Cardiac septum (tissue), 1 donor: ENCODE measurements around the gene CABP4. TPM values are rescaled to one million over a fixed set of nuclear protein-coding genes. Genes with fewer than 3 reads are reported as not detected.

Source experiments
- DNase-seq: peaks from one replicate; pipeline ENCODE4 v3.0.0-alpha.2; 2020; ENCODE audit warnings: low spot score
- intact Hi-C: fragments of 100-400 bp; cut with DNase I; formaldehyde crosslinking; loops from one replicate; pipeline ENCODE4 v1.14.0; 2022
- microRNA-seq: library from miRNA; unstranded; fragments of <30 nt; microRNA quantifications from one replicate; pipeline ENCODE4 v1.2.0, GENCODE V29; 2020
- total RNA-seq: library from RNA; stranded (reverse); fragmentation: NEBNext Ultra II Directional; extraction: Animal tissue kit (Norgen Biotek cat#: 25700); gene quantifications from one replicate; pipeline ENCODE4 v1.2.1, GENCODE V29; 2021
- donor health status: DM: no; HTN: no; CAD: no.

The CABP4 gene
- total RNA-seq, 1 donor from 2014 or later, result 0.11 TPM

DNA sequence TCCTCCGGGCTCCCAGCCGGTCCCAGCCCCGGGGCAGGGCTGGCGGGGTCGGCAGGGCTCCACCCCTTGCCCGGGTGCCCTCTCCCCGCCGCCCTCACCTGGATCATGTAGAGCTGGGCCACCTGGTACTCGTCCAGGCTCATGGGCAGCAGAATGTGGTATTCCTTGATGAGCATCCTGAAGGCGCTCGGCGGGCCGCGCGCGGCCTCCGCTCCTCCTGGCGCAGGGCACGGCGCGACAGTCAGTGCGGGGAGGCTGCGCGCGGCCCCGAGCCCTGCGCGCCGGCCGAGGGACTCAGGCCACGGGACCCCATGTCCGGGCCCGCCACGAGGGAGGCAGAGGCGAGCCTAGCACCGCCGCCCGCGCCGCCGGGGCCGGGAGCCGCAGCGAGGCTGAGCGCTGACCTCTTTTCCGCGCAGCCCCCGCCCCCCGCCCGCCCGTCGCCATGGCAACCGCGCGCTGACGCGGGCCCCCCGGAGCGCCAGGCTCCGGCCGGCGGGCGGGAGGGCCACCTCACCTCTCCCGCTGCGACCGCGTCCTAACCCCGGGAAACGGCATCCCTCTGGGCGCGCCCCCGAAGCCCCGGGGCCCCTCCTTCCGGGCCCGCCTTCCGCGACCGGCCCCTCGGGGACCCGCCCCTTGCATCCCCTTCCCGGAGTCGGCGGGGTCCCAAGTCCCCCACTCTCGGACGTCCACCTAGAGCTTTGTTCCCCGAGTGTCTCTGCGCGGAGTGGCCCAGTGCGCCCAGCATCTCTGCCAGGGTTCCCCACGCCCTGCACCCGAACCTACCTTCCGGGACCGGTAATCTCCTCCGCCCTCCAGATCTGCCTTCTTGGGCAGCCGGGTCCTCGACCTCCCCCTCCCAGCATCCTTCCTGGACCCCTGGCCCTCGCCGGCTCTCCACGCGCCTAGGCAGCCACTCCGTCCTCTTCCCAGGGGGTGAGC lies 49.1 kb downstream of the CABP4 start:
- DNase-seq, result no peak
- intact Hi-C loops, result no loop called here

DNA sequence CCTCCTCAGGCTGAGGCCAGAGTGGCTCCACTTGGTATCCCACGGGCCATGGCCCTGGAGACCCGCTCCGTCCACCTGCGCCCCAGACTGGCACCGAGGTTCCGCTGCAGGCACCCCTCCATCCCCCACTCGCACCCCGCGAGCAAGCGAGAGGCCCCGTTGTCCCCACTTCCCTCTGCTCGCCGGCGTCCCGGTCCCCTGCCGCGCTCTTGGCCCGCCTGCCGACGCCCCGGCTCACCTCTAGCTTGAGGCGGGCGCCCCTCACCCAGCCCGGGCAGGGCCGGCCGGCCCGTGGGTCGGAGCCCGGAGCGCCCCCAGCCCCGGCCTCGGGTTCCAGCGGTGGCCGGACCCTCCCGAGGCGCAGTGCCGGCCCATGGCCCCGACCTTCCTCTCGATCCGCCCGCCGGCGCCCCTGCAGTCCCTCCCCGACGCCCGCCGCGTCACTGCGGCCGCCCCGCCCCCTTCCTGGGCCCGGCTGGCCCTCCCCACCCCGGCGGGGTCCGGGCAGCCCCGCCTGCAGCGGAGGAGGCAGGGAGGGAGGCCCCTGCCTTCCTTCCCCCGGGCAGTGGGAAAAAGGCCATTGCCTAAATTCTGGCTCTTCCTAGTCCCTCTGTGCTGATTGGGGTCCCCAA lies 49.9 kb downstream of the CABP4 start, which contains the start of gene PITPNM1:
TSS of gene PITPNM1 (minus strand) at position 414 of the 632 bp plus-strand sequence. CDS start 1,183 bp downstream, outside the sequence.
- DNase-seq, result peak; percentile 92
- intact Hi-C loops, result loop anchor here (5.0 kb wide), 1 partner anchor 148 kb away; no protein-coding TSS in a partner anchor

DNA sequence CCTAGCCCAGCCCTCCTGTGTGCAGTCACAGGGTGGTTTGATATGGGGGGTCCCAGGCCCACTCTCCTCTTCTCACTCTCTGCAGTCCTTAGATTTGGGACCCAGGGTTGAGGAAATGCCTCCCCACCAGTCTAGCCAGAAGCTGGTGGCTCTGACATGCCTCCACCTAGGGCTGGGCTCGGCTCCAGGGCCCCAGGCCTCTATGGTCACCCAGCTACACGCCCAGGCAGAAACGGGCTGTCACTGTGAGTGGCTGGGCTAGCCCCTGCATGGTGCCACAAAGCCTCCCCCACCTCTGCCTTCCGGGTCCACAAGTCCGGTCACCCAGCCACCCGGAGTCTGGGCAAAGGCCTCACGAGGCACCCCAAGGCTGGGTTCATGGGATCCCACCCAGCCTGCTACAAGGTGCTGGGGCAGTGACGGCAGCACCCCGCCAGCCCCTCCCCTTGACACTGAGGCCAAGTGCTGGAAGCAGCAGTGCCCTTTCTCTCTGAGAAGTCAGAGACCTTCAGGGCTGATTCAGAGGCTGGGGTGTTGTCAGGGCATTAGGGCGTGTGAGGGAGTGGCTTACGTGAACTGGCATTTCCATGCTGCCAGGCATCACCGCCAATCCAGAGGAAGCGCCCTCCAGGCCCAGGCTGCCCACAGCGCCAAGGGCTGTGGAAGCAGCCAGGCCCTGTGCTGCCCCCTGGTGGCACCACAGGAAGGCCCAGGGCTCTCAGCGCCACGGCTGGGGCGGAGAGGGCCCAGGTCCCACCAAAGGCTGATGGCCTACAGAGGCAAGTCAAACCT lies 50.6 kb downstream of the CABP4 start:
- DNase-seq, result peak; percentile 94
- intact Hi-C loops, result loop anchor here (2.0 to 5.0 kb wide), 3 partner anchors 37 to 148 kb away; partner anchors contain the start of genes RAD9A and TMEM134

DNA sequence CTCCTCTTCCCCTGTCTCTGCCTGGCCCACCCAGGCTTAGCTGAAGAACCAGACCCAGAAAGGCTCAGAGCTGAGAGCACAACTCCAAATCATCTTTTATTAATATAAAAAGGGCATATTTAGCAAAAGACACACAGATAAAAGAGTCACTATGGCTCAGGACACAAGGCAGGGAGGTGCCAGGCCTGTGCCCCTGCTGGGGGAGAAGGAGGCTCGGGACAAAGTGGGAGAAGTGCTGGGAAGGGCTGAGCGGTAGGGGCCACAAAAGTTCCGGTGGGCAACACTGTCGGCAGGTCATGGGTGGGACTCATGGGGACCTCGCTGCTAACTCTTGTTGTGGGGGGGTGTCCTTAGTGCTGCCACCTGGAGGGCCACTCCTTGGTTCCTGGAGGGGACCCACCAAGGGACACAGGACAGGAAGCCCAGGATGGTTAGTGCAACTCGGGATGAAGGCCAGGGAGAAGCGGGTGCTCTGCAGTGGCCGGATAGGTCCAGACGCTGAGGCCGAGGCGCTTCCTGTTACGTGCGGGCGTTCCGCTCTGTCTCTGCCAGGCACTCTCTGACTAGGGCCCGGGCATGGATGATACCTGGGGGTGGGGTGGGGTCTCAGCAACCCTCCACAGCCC lies 51.4 kb downstream of the CABP4 start:
- intact Hi-C loops, result loop anchor here (2.0 to 5.0 kb wide), 3 partner anchors 38 to 149 kb away; partner anchors contain the start of genes RAD9A and TMEM134
- no peak for DNase-seq

DNA sequence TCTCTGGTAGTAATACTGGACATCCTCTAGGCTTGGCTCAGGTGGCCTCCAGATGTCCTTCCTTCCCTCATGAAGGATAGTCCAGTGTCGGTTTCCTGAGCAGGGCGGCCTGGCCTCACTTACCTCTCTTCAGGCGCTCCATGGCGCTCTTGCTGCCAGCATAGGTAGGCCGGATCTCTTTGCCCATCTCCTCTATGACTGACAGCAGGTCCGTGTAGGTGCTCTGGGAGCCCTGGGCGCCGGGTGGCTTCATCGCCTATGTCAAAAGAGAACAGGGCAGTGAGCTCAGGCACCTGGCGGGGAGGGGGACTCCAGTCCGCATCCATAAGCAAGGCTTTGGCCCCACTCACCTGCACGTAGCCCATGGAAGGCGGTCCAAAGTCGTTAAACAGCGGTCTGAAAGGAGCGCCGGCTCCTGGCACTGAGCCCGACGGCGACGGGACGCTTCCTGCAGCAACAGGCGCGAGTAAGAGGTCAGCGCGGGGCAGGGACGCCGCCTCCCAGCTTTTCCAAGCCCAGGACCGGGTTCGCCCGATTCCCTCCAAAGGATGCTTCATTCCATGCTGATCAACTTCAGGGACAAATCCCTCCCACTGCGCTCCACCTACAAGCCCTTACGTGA lies 52.2 kb downstream of the CABP4 start:
- intact Hi-C loops, result loop anchor here (2.0 to 5.0 kb wide), 3 partner anchors 39 to 150 kb away; partner anchors contain the start of genes RAD9A and TMEM134
- DNase-seq, result no peak

DNA sequence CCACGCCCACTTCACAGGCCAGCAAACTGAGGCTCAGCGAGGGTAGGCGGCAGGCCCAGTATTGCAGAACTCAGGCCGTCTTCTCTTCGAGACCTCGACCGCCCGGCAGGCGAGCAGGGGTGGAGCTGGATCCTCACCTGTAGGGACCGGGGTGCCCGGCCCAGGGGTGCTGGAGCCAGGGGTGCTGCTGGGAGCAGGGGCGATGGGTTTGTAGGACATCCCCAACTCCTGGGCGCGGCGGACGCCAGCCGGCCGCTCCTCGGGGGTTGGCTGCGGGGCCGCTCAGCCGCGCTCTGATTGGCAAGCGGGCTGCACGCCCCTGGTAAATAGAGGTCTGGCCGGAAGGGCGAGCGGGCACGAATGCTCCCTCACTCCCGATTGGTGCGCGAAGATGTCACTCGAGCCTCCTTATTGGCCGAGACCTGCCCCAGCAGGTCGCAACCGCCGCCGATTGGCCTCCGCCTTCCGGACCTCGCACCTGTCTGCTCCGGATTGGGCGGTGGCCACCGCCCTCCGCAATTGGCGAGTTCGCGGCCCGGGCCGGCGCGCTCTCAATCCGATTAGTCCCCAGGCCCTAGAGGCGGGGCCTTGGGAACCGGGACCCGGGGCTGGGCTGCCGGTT lies 52.8 kb downstream of the CABP4 start, which contains the start of gene CDK2AP2:
TSS of gene CDK2AP2 (minus strand) at position 299 of the 622 bp plus-strand sequence. CDS start at position 219, 80 bp downstream.
- intact Hi-C loops, result loop anchor here (2.0 to 5.0 kb wide), 4 partner anchors 39 to 151 kb away; partner anchors contain the start of genes GSTP1, RAD9A and TMEM134
- DNase-seq, result peak; percentile 100

DNA sequence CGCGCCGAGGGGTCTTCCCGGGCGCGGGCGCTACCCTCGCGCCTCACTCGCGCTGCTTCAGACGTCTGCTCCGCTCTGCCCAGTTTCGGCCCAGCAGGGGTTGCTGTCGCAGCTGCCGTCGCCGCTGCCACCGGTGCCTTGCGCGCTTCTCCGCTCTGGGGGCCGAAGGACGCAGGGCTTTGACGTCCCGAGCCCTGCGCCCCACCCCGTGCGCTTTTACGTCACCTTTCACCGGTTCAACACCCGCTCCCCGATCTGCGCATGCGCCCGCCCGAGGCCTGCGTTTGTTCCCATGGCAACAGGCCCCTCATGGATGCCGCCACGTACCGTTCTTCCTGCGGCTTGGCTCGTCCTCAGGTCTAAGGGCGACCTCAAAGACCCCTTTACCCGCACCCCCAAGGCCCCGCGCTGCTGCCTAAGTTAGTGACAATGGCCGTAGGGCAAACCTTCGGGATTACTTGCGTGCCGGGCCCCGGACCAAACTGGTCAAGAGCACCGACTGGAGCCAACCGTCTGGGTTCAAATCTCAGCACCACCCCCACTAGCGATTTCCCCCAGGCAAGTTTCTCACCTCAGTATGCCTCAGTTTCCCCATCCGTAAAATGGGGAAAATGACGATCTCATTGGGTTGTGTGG lies 53.5 kb downstream of the CABP4 start:
- peak; percentile 98 for DNase-seq
- intact Hi-C loops, result loop anchor here (2.0 to 5.0 kb wide), 2 partner anchors 74 to 151 kb away; partner anchors contain the start of gene GSTP1

DNA sequence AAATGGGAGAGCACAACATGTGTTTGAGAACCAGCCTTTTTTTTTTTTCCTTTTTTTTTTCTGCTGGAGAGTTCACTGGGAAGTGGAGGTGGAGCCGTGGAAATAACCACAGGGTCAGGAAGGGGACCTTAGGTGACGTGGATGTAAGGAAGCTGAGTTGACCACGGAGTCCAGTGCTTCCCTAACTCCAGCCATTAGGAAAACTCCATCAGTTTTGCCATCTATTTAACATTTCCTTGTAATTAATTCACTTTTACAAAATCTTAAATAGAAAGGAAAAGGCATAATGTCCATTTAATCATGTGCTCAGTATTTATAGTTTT lies 54.8 kb downstream of the CABP4 start:
- intact Hi-C loops, result no loop called here

More for the DNA sequence above, 54.8 kb downstream of the CABP4 start:
- DNase-seq, result no peak

Small RNA genes lying within 50 kb of the gene (microRNA-seq; reads per million reads assigned to microRNA genes)
- not detected for gene MIR6752

Other genes starting within 250 kb of the CABP4 start
- gene GRK2, start 188.9 kb upstream of the CABP4 start, total RNA-seq, result 43.1 TPM
- 20.0 TPM for gene ANKRD13D, start 166.1 kb upstream of the CABP4 start, total RNA-seq
- 22.3 TPM for gene SSH3, start 151.8 kb upstream of the CABP4 start, total RNA-seq
- 61.6 TPM for gene POLD4, start 101.8 kb upstream of the CABP4 start, total RNA-seq
- 4.0 TPM for gene CLCF1, start 81.8 kb upstream of the CABP4 start, total RNA-seq
- 4.8 TPM for gene RAD9A, start 63.4 kb upstream of the CABP4 start, total RNA-seq
- 95.1 TPM for gene PPP1CA, start 53.5 kb upstream of the CABP4 start, total RNA-seq
- gene TBC1D10C, start 51.3 kb upstream of the CABP4 start, total RNA-seq, result 1.0 TPM
- 22.2 TPM for gene CARNS1, start 39.7 kb upstream of the CABP4 start, total RNA-seq
- gene RPS6KB2, start 26.9 kb upstream of the CABP4 start, total RNA-seq, result 23.2 TPM
- gene PTPRCAP, start 17.7 kb upstream of the CABP4 start, total RNA-seq, result 0.40 TPM
- 21.6 TPM for gene CORO1B, start 11.9 kb upstream of the CABP4 start, total RNA-seq
- gene GPR152, start 2.6 kb upstream of the CABP4 start, total RNA-seq, result not detected
- 76.1 TPM for gene TMEM134, start 13.9 kb downstream of the CABP4 start, total RNA-seq
- gene AIP, start 27.7 kb downstream of the CABP4 start, total RNA-seq, result 43.6 TPM
- 40.0 TPM for gene PITPNM1, start 50.0 kb downstream of the CABP4 start, total RNA-seq
- gene CDK2AP2, start 52.8 kb downstream of the CABP4 start, total RNA-seq, result 72.9 TPM
- not detected for gene CABP2, start 68.1 kb downstream of the CABP4 start, total RNA-seq
- 272 TPM for gene GSTP1, start 128.5 kb downstream of the CABP4 start, total RNA-seq
- gene NDUFV1, start 151.6 kb downstream of the CABP4 start, total RNA-seq, result 486 TPM
- 31.4 TPM for gene NUDT8, start 174.6 kb downstream of the CABP4 start, total RNA-seq
- gene TBX10, start 184.4 kb downstream of the CABP4 start, total RNA-seq, result not detected
- not detected for gene ACY3, start 195.4 kb downstream of the CABP4 start, total RNA-seq
- not detected for gene ALDH3B2, start 219.3 kb downstream of the CABP4 start, total RNA-seq